H54 (cell line): ENCODE measurements around the gene ICA1L.

Source experiments
- DNase-seq: peaks from one replicate; pipeline ENCODE4 v3.0.0; 2011; ENCODE audit warnings: low spot score, mixed read lengths; ENCODE audit not compliant: insufficient read length
- FAIRE-seq: peaks from 3 replicates; lab custom pipeline; 2011; peaks lifted over from hg19 to GRCh38; lab: Jason Lieb, UNC
- POLR2A ChIP-seq: IDR thresholded peaks from 2 replicates; pipeline ENCODE4 v1.6.1; 2011; ENCODE audit warnings: low read depth, mild to moderate bottlenecking, low read length

The ICA1L gene

DNA sequence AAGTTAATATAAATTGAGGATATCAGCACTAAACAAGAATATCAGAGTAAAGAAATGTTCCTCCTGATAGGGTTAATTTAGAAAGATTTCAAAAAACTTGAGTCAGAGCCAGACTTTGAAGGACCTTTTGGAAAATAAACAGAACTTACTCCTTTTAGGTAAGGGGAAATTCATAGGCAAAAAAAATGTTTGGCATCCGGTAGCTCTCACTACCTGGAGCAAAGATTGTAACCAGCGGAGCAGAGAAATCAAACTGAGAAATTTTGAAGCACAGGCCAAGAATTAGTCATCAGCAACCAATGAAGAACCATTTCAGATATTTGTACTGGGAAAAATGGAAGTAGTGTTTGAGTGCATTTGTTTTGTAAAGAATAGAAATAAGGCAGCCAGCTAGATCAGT, 113.0 kb downstream of the ICA1L start:
- no peak for TF ChIP-seq POLR2A
- FAIRE-seq: no peak
- DNase-seq: no peak

- no peak for FAIRE-seq
- DNase-seq: no peak
- no peak for TF ChIP-seq POLR2A
Observed at GRCh38 chr2:202758128-202758527, 113.4 kb downstream of the ICA1L start.

GRCh38 chr2:202757339-202757738, 114.2 kb downstream of the ICA1L start:
- FAIRE-seq (peak; percentile 53), DNase-seq (no peak)
- no peak for TF ChIP-seq POLR2A

DNA sequence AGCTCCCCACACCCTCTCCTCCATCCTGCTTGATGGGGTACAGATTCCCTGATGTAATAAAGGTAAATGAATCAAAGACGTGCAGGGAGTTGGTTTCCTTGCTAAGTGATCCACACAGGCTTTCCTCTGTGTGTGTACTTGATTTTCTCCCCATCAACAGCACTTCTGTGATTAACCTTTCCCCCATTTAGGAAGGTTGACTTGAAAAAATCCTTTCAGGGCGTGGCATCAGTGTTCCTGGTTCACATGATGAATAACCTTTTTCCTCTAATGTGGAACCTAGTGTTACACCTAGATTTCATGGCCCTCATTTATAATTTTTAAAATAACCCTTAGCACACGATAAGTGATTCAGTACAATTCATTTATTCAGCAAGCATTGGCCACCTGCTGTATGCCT, 115.0 kb downstream of the ICA1L start:
- no peak for TF ChIP-seq POLR2A
- no peak for DNase-seq
- FAIRE-seq: no peak

- TF ChIP-seq POLR2A: no peak
- FAIRE-seq (no peak), DNase-seq (no peak)
Observed at GRCh38 chr2:202754936-202755335, 116.6 kb downstream of the ICA1L start.

- no peak for TF ChIP-seq POLR2A
- DNase-seq: no peak
- no peak for FAIRE-seq
Observed at GRCh38 chr2:202752071-202752470, 119.5 kb downstream of the ICA1L start.

GRCh38 chr2:202750763-202751427, 120.7 kb downstream of the ICA1L start:
- no peak for TF ChIP-seq POLR2A
- DNase-seq (no peak), FAIRE-seq (no peak)

- FAIRE-seq (no peak), DNase-seq (no peak)
- no peak for TF ChIP-seq POLR2A
Observed at GRCh38 chr2:202749477-202749876, 122.1 kb downstream of the ICA1L start.

GRCh38 chr2:202743613-202744012, 128.0 kb downstream of the ICA1L start:
- no peak for FAIRE-seq
- TF ChIP-seq POLR2A: no peak
- no peak for DNase-seq

DNA sequence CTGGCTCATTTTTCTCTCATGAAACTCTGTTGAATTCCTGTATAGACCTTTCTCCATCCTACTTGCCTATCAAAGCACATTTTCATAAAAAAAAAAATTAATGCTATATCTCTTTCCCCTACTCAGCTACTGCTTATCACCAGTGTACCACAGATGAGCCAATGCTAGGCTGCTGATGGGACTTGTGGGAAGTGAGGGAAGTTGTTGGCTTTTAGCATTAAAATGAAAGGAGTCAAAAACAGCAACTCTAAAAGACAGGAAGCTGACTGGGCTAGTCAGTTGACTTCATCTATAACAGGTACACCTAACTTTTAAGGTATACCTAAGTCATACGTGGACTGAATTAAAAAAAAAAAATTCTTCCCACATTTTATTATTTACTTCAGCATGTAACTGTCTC, 134.7 kb downstream of the ICA1L start:
- DNase-seq (no peak), FAIRE-seq (no peak)
- TF ChIP-seq POLR2A: no peak

GRCh38 chr2:202726070-202726469, 145.5 kb downstream of the ICA1L start:
- FAIRE-seq (no peak), DNase-seq (no peak)
- no peak for TF ChIP-seq POLR2A

DNA sequence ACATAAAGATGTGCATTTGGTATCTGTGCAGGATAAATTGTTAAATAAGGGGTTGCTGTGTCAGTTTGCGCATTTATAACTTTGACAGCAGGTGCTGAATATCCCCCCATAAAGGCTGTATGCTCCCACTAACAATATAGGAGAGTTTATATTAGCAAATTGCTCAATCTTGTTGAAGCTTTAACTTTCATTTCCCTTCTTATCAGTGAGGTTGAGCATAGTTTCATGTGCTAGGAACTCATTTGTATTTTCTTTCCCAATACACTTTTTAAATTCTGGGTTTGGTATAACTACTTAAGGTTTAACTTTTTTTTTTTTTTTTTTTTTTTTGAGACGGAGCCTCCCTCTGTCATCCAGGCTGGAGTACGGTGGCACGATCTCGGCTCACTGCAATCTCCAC, 147.8 kb downstream of the ICA1L start:
- FAIRE-seq: no peak
- DNase-seq: no peak
- TF ChIP-seq POLR2A: no peak
